ENCODE data around the gene MAGED1.

- no peak for TF ChIP-seq POLR2A (IDR thresholded peaks at IDR 0.05)
- TF ChIP-seq EP300 (IDR thresholded peaks at IDR 0.05): no peak
- TF ChIP-seq CTCF (IDR thresholded peaks at IDR 0.05): no peak
These were observed 41.8 kb upstream of the MAGED1 start for GRCh38 chrX:51851507-51852085.

Measured in ovary (tissue), 3 donors.